SIG-M5 (cell line): Measurements from ENCODE around the gene PRAF2.

Experiments used
- DNase-seq: peaks from one replicate; lab custom pipeline; 2025; lab: John Stamatoyannopoulos, UW

PRAF2 gene

DNA sequence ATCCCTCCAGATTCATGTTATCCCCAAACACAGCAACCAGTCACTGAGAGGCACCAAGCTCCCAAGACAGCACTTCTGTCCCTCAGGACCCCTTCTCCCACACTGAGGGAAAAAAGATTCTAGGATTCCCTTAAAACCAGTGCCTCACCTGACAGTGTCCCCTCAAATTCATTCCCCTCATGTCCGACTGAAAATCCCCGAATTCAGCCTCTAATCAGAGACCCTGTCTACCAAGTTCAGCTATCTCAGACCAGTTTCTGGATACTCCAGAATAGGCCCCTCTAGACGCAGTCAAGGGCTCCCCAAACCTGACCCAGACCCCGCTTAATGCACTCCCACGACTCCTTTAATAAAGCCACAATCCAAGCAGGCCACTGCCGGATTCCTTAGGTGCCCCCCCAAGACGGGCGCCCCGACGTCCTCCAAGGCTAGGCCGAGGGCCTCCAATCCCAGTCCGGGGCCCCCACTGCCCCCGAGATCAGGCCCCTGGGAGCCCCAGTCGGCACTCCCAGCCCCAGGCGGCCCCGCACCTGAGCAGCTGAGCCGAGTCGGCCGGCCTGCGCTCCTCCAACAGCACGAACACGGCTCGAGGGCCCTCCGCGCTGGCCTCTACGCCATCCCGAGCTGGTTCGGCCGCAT, 31.1 kb downstream of the PRAF2 start:
- no peak for DNase-seq

DNA sequence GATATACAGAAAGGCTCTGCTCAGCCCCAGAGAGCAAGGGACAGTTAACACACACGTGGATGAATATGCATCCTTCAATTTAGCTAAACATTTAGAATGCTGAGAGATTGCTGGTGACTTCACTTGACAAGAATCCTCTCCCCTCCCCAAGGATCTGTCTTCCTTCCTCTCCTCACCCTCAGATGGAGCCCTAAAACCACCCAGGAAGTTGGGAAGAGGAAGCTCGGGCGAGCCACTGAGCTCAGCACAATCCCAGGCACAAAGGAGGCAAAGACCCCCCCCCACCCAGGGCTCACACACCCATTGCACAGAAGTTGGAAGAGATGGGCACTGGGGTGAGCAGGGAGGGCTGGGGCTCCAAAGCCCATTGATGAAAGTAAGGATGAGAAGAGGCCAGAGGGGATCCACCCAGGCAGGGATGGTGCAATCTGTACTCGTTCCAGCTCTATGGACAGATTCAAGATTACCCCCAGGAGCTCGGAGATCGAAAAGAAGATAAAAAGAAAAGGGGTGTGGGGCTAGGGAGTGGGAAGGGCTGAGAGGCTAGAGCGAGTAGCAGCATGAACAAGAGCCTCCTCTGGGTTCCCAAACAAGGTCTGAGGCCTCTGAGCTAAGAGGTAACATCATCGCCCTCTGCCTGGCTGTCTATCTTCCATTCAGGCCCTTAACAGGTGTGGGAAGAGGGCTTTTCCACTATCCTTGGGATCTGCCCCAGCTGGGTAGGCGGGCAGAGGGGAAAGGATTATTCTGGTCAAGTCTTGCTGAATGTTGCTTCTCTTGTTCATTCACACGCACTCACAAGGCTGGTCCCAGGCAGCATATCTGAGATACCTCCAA, 31.8 kb downstream of the PRAF2 start:
- DNase-seq: no peak

DNA sequence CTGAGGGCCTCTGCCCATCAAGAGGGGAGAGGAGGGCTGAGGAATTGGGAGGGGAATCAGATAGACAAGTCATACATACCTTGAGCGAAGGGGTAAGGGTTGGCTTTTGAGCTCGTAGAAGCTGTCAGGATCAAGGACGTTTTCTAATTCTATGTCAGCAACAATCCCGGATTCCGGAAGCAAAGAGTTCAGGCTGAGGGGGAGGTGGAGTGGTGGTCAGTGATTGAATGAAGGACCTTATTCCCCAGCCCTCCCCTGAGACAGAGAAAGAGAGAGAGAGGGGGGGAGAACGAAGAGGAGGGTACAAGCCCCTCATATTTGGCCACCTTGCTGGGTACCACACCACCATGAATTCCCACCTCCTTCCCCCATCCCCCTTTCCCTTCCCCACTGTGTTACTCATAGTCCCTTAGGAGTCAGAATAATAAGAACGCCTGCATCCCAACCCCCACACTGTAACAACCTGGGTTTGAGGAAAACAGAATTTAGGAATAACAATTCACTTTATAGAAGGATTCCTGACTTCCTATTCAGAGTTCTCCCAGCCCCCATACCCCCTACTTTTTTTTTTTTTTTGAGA, 33.3 kb downstream of the PRAF2 start:
- DNase-seq: no peak

DNA sequence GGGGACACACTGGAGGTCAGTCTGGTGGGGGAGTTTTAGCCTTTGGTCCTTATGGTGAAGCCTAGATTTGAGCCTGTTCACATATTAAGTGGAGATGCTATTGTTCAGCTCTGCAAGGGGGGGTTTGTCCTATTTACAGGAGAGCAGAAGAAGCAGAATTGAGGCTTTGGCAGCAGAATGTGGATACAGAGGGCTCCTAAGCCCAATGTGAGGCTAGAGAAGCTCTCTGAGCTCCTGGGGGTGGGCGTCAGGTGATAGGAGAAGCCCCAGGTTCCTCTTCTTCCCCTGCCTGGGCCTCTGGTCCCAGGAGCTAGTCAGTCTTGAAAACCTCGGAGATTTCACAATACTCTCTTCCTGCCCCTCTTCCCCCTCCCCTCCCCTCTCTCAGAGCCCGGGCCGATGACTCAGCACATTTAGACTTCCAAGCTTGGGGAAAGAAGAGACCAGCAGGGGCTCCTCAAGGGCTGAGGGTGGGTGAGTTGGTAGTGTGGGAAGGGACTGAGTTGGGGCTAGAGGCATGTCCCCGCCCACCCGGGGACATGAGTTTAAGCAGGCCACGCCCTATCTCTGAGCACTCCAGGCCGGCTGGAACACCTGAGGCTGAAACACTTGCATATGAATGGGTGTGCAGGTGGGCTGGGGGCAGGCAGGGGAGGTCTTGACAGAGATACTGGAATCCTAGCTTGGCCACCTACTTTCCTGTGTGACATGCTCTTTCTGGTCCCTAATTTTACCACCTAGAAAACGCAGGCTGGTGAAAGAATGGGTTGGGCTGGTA, 34.0 kb downstream of the PRAF2 start:
- DNase-seq: peak; percentile 53

DNA sequence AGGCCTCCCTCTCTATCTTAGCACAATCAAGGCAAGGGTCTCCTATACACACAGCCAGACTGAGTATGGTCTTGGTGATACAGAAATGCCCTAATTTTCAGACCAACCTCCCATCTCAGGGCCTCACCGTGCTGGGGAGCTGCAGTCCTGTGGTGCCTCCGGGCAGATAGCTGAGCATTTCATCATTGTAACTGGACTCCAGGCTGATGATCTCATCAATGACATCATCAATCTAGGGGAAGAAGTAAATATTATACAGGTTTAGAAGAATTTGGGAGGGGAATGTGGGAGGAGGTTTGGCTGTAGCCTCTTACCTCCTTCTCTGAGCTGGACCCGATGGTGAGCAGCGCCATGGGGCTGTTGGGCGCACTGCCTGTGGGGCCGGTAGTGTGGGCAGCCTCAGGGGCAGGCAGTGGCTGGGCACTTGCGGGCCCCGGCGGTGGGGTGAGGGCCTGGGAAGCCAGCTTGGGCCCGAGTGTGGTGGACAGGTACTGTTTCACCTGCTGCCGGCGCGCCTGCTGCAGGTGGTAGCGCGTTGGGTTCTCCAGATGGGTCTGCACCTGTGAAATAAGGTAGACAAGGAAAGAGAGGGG, 35.8 kb downstream of the PRAF2 start:
- no peak for DNase-seq

DNA sequence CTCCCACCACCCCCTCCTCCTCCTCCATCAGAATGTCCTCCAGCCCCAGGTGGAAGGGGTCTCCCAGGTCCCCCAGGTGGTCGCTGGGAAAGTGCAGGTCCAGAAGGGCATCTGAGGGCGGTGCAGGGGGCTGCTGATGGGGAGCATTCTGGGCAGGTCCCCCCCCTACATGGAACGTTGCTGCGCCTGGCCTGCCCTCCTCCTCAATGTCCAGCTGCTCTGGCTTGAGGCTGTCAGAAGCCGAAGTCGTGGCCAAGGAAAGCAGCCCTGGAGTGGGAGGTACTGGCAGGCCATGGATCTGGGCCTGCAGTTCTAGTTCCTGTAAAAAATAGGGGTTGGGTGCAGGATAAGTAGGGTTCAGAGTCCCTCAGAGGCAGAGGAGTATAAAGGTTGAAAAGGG, 43.5 kb downstream of the PRAF2 start:
- DNase-seq: no peak

DNA sequence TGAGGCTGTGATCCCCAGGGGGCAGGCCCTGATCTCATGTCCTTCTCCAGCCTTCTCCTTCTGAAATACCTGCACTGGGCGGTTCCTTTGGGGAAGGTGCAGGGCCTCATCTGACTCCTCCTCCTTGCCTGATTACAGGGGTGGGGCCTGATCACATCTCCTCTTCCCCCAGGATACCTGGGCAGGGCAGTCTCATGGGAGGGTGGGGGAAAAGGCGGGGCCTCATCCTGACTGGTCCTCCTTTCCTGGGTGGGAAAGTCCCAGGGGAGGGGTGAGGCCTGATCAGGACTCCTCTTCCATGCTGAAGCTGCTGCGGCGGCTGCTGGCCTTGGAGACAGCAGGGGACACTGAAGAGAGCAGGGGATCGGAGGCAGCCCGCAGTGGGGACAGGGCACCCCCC, 43.9 kb downstream of the PRAF2 start:
- DNase-seq: no peak
